Ovary (tissue), 3 donors: ENCODE measurements around the gene ZNF775.

Experiments
- CTCF ChIP-seq, 3 donors: fragments of 450-650 bp in 2 of 3; fragments of 200-600 bp in 1 of 3; IDR thresholded peaks; one replicate each; pipeline versions ENCODE4 v1.5.1 to v1.8.0; 2016 to 2022; ENCODE audit warnings: antibody characterized with exemption in 3 of 3, mild to moderate bottlenecking in 1 of 3
- POLR2A ChIP-seq: fragments of 450-650 bp; IDR thresholded peaks from one replicate; pipeline ENCODE4 v1.6.1; 2017; ENCODE audit warnings: antibody characterized with exemption, mild to moderate bottlenecking, moderate library complexity
- donor health status: DM: no; HTN: no; CAD: no.

DNA sequence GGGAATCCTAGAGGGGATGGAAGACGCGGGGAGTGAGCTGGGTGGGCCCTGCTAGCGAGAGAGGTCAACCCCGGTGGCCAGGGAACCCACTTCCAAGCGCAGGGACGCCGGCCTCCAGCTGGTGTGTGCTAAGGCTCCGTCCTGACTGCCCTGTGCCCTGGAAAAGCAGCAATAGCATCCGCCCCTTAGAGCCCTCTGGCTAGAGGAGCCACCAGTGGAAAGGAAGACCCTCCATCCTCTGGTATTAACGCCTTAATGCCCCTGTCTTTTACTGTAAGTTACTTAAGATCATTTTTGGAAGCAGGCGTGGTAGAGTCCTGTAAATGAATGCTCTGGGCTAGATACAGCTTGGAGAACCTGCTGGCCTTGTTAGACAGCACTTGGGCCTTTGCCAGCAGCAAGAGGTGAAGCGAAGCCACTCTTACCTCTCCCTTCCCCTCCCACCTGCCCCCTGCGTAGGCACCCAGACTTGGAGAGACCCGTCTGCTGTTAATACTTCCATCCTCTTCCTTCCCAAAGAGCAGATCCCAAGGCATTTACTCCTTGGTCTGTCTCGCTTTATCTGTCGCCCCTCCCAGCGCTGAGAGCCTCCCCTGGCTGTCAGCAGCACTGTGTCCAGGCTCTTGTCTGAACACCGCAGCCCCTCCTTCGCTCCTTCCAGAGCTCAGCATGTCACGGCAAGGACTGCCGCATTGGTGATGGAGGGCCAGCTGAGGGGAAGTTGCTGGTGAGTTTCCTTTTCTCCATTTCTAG lies 5.9 kb upstream of the ZNF775 start:
- TF ChIP-seq CTCF (IDR thresholded peaks at IDR 0.05), result no peak
- TF ChIP-seq POLR2A, result no peak
